NK-92 (cell line): Measurements from ENCODE around the gene DCTD.

Experiments used
- DNase-seq: peaks from one replicate; lab custom pipeline; 2025; ENCODE audit not compliant: unreplicated experiment; lab: John Stamatoyannopoulos, UW

Gene DCTD

DNA sequence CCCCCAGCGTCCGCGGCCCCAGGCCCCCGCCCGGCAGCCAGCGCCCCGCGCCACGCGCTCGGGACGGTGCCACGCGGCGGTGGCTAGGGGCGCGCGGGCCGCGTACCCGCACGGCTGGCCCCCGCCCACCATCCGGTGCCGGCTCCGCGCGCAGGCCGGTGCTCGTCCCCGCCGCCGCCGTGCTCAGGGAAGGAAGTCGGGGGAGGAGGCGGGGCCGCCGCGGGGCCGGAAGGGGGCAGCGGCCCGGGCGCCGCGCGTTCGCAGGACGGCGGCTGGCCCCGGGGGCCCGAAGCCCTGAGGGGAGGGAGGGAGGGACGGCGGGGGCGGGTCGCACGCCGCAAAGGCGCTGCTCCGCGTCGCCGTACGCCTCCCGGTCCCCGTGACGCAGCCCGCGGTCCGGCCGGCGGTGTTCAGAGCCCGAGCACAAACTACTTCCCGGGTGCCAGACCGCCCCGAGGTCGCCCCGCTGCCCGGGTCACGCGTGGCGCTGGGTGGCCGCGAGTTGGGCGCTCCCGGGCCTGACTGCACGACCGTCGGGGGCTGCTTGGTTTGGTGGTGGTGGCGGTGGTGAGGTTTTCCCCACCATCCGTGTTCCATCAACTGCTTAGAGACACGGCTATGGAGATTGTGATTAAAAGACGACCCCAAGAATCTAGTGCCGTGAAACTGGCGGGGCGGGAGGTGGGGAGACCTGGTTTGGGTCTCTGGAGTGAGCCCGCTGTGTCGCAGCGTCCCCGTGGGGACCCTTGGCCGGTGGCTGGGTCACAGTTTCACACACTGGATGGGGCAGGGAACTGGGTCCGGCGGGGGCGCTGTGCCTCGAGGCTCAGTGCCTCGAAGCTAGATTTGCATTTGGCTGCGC lies at the start of gene DCTD:
TSS of gene DCTD (minus strand) at position 205 of the 862 bp plus-strand sequence. CDS start 1,818 bp downstream, outside the sequence.
- no peak for DNase-seq

DNA sequence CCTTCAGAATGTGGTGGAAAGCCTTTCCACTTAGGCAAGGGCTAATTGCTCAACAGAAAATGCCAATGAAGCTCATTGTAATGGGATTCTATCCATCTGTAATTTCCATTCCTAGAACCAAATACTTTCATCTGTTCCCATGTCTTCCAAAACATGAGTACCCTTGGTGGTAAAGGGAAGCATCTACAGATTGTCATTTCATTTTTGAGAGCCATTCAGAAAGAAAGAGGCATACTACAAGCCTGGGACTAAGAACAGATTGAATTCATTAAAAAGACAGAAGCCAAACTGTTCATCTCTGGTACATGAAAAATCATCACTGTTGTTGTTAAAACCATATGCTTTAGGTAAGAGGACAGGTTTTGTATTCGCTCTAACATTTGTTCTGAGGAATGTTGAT lies 43.6 kb upstream of the DCTD start:
- DNase-seq = no peak

DNA sequence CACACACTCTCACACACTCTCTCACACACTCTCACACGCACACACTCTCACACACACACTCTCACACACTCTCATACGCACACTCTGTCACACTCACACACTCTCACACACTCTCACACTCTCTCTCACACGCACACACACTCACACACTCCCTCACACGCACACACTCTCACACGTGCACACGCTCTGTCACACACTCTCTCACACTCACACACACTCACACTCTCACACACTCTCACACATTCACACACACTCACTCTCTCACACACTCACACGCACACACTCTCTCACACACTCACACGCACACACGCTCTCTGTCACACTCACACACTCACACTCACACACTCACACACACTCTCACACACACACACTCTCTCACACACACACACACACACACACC lies 43.0 kb upstream of the DCTD start:
- DNase-seq = no peak

GRCh38 chr4:182955411-182955810 lies 38.2 kb upstream of the DCTD start:
- no peak for DNase-seq

DNA sequence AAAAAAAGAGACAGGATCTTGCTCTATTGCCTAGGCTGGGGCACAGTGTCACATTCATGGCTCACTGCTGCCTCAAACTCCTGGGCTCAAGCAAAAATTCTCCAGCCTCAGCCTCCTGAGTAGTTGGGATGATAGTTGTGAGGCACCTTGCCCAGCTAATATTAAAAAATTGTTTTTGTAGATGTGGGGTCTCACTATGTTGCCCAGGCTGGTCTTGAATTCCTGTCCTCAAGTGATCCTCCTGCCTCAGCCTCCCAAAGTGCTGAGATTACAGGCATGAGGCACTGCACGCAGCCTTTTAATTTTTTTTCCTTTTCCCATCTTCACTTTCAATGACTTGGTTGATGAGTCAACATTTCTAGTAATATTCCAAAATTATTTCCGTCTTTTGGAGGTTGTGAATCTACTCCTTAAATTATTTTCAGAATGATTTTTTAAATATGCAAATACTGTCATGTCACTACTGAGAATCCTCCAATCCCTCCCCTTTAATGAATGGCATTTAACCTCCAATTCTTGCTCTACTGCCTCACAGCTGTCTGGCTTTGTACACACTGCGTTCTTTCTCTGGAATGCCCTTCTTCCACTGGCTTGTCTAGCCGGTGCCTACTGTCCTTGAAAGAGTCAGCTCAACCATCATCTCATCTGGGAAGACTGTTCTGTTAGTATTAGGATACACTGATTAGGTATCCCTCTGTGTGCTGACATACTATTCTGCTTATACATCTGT lies 27.5 kb upstream of the DCTD start:
- no peak for DNase-seq

- DNase-seq = no peak
Measured at GRCh38 chr4:182939680-182940079, 22.5 kb upstream of the DCTD start.

DNA sequence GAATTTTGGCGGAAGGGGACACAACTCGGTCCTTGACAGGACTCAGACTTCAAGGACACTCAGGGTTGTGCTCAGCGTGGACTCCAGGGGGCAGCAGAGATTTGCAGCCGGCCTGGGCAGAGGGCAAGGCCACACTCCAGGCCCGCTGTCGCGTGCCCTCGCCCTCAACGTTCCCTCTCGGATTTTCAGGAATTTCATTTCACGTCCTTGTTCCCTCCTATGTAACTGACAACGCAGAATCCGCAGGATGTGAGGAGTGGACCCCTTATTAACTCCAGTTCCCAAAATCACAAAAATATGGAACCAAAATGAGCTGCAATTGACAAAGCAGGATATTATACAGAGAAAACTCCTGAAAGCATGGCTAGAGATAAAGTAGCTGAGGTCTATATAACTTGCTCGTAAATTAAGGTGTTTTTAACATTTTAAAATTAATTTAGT lies 21.0 kb upstream of the DCTD start:
- no peak for DNase-seq

DNA sequence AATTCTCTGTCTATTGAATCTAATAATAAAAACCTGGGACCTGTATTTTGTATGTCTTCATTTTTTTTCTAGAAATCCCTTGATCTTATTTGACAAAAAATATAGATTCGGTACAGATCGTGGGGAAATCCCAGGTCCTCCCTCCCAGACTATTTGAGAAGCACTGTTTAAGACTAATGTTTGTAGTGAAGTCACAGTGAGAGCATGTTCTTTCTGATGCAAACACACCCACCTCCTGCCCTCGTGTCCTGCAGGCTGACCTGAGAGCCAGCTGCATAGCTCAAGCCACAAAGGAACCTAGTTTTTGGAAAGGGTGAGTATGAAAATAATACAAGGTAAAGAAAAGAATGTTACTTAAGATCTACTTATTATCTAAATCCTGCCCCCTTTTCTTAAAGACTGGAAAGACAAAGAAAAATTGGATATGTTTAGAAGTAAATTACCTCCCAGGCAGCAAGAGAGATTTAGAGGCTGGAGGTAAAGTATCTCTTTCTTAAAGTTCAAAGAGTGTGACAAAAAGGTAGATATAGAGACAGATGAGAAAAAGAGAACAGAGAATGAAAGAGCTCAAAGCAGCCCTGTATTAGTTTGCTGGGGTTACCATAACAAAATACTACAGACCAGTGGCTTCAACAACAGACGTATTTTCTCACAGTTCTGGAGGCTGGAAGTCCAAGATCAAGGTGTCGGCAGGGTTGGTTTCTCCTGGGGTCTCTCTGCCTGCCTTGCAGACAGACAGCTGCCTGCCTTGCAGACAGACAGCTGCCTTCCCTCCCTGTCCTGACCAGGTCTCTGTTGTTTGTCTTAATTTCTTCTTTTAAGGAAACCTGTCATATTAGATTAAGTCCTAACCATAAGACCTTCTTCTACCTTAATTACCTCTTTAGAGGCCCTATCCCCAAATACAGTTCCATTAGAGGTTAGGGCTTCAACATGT lies 20.4 kb upstream of the DCTD start:
- no peak for DNase-seq

DNA sequence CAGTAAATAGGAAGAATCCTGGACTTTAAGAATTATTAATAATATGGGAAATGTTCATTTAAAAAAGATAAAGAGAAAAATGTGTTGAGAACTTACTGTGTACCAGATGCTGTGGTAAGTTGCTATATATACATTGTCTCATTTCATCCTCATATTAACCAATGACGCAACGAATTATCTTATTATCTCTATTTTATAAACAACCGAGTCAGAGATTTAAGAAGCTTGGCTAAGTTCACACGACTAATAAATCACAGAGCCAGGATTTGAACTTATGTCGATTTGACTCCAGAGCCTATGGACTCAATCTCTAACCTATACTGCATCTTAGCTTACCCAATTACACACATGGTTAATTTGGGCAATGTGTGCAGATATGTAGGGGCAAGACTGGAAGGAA lies 15.5 kb upstream of the DCTD start:
- no peak for DNase-seq

- no peak for DNase-seq
Measured at GRCh38 chr4:182931691-182932345, 14.6 kb upstream of the DCTD start.

- no peak for DNase-seq
Measured at GRCh38 chr4:182930889-182931288, 13.7 kb upstream of the DCTD start.

GRCh38 chr4:182929296-182929695 lies 12.1 kb upstream of the DCTD start:
- DNase-seq = no peak

- no peak for DNase-seq
Measured at GRCh38 chr4:182928061-182928460, 10.9 kb upstream of the DCTD start.

DNA sequence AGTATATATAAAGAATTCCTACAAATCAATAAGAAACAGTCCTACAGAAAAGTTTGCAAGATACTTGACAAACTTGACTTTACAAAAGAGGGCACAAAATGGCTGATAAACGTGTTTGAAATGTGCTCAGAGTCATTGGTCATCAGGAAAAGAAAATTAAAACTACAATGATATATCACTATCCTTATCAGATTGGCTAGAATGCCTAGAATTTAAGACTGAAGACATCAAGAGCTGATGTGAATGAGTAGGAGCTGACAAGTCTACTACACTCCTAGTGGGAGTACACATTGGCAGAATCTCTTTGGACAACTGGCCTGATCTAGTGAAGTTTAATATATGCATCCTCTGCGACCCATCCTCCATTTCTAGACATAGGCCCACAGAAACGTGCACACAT lies 10.3 kb upstream of the DCTD start:
- no peak for DNase-seq

DNA sequence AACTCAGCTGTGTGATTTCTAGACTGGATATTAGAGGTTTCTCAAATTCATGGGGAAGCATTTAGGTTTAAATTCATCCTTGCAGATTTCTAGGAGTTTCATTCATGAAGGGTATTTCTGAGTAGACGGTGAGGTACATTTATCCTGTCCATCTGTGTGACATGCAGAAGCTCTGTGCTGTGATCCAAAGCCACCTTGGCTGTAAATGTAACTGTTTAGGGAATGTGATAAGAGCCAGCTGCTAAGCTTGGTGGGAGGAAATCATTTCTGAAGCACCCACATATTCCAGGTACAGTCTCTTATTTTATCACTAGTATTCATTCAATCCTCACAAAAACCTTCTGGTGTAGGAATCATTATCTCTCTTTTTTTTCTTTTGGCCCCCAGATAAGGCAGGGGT lies 8.7 kb upstream of the DCTD start:
- no peak for DNase-seq

- DNase-seq = no peak
Measured at GRCh38 chr4:182925298-182925757, 8.1 kb upstream of the DCTD start.

GRCh38 chr4:182924497-182924896 lies 7.3 kb upstream of the DCTD start:
- DNase-seq = no peak

DNA sequence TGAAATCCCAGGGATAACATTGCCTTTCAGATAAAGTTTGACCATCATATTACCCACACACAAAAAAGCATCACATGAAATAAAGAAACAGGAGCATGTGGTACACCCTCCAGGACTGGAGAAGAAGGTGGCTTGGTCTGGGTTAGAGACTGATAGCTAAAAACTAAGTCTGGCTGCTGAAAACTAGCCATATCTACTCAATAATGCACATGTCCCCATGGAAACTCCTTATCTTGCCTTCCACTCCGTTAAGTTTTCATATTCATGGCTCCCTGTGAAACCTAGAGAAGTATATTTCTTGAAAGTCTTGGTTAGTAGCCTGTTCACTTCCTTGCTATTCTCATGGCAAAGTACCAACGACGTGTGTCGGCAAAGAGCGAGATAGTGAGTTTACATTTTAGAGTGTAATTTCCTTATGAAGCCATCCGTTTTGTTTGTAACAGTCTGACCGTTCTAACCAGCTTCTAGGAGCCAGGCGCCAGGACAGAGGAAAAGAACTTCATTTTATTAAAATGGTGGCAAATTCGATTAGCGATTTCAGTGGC lies 6.7 kb upstream of the DCTD start:
- DNase-seq = no peak

- DNase-seq = no peak
Measured at GRCh38 chr4:182923366-182923765, 6.2 kb upstream of the DCTD start.
